Type B pancreatic cell (in vitro differentiated cells): Measurements from ENCODE around the gene GPC6. TPM values are rescaled to one million over a fixed set of nuclear protein-coding genes. Genes with fewer than 3 reads are reported as not detected.

Source experiments
- DNase-seq: peaks from one replicate; pipeline ENCODE4 v3.0.0; 2021; ENCODE audit warnings: mixed read lengths; ENCODE audit not compliant: unreplicated experiment; ENCODE audit errors: extremely low spot score
- H3K27ac Mint-ChIP-seq: 2 replicates; pipeline ENCODE4 v1.8.0; 2021; ENCODE audit warnings: mild to moderate bottlenecking, mixed read lengths
- H3K27me3 Mint-ChIP-seq: 2 replicates; pipeline ENCODE4 v1.8.0; 2021; ENCODE audit warnings: mixed read lengths
- H3K36me3 Mint-ChIP-seq: 2 replicates; pipeline ENCODE4 v1.8.0; 2021; ENCODE audit warnings: mixed read lengths
- H3K4me1 Mint-ChIP-seq: one replicate; pipeline ENCODE4 v1.8.0; 2021; ENCODE audit warnings: mixed read lengths; ENCODE audit not compliant: unreplicated experiment
- H3K4me3 Mint-ChIP-seq: 2 replicates; pipeline ENCODE4 v1.8.0; 2021; ENCODE audit warnings: mild to moderate bottlenecking, mixed read lengths
- H3K9me3 Mint-ChIP-seq: 2 replicates; pipeline ENCODE4 v1.8.0; 2021; ENCODE audit warnings: mixed read lengths
- CTCF ChIP-seq: fragments of 200-600 bp; sonication (generic); conservative IDR thresholded peaks from 2 replicates; pipeline ENCODE4 v1.5.0; 2021; ENCODE audit warnings: antibody characterized with exemption, mild to moderate bottlenecking
- total RNA-seq: library from RNA; stranded (reverse); gene quantifications from 2 replicates; pipeline ENCODE4 v1.2.1, GENCODE V29; 2021; ENCODE audit warnings: low replicate concordance

GPC6 gene
- total RNA-seq, 1 donor from 2014 or later, result 30.5 TPM

- Mint-ChIP-seq H3K9me3 (no peaks in the 10 kb centered on the region), H3K27me3 (no peaks in the 10 kb centered on the region), H3K27ac (no peak overlapping the region), H3K4me3 (no peak overlapping the region), H3K36me3 (no peaks in the 10 kb centered on the region), H3K4me1 (no peaks in the 10 kb centered on the region)
- TF ChIP-seq CTCF, result no peak
- DNase-seq, result no peak
Measured at GRCh38 chr13:93776936-93777335, 550.3 kb downstream of the GPC6 start.

GRCh38 chr13:93777504-93777903 lies 550.9 kb downstream of the GPC6 start:
- Mint-ChIP-seq H3K4me1 (no peaks in the 10 kb centered on the region), H3K27me3 (no peaks in the 10 kb centered on the region), H3K9me3 (no peaks in the 10 kb centered on the region), H3K27ac (no peak overlapping the region), H3K36me3 (no peaks in the 10 kb centered on the region), H3K4me3 (no peak overlapping the region)
- DNase-seq, result no peak
- TF ChIP-seq CTCF, result no peak

DNA sequence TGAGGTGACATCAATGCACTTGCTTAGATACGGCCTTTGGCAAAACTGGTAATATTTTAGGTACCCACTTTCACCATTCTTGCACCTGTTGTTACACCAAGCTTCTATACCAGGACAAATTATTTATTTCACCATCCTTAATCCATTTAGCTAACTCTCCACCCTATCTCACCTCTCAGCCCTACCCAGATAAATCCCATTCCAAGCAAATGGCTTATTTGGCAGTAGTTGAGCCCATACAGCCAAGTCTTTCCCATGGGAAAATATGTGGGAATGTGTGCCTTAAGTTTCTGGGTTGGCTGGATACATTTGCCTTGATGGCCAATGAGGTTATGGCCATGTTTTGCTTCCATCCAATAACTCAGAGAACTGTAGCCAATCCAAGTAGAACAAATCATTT lies 551.9 kb downstream of the GPC6 start:
- Mint-ChIP-seq H3K27ac (no peak overlapping the region), H3K4me1 (no peaks in the 10 kb centered on the region), H3K27me3 (no peaks in the 10 kb centered on the region), H3K4me3 (no peak overlapping the region), H3K36me3 (no peaks in the 10 kb centered on the region), H3K9me3 (peaks cover 1% of the 10 kb centered on the region)
- no peak for DNase-seq
- no peak for TF ChIP-seq CTCF

DNA sequence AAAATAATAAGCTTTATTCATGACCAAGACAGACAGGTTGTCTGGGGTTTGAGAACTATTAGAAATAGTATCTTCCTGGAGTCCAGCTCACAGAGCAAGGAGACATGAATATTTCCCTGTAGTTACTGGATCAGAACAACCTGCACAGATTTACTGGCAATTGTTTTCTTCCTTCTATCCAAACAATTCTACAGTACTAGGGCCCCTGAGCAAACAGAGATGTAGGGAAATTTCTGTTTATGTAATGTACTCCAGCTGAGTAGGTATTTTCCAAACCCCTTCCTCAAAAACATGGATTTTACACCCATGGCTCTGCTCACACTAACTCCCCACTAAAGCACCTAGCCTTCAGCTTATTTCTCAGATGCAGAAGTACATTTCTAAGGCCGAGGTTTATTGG lies 557.6 kb downstream of the GPC6 start:
- no peak overlapping the region for H3K4me3 Mint-ChIP-seq
- H3K27me3 Mint-ChIP-seq, result no peaks in the 10 kb centered on the region
- H3K9me3 Mint-ChIP-seq, result peaks cover 4% of the 10 kb centered on the region
- H3K4me1 Mint-ChIP-seq, result peaks cover 4% of the 10 kb centered on the region
- TF ChIP-seq CTCF, result no peak
- no peaks in the 10 kb centered on the region for H3K36me3 Mint-ChIP-seq
- DNase-seq, result no peak
- no peak overlapping the region for H3K27ac Mint-ChIP-seq

DNA sequence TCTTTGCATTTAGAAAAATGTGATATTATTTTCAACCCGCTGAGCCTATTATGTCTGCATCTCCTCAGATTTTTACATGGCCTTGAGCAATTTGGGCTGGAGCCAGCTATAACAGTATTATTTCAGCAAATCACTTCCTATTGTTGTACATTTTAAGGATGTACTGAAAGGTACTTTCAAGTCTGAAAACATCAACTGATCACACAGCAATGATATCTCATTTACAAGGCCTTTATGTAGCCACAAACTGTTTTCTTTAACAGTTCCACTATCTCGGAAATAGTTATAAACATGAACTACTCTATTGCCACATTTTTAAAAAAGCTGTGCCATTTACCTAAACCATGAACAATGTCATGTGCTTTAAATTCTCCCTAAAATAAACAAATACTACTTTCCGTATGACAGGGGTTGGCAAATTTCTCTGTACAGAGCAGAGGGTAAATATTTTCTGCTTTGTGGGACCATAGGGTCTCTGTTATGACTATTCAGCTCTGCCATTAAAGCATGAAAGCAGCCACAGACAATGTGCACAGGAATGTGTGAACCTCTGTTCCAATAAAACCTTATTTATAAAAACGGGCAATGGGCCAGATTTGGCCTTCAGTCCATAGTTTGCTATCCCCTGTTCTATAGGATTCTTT lies 560.4 kb downstream of the GPC6 start:
- Mint-ChIP-seq H3K9me3 (peaks cover 4% of the 10 kb centered on the region), H3K36me3 (no peaks in the 10 kb centered on the region), H3K4me3 (no peak overlapping the region), H3K4me1 (peaks cover 4% of the 10 kb centered on the region), H3K27me3 (no peaks in the 10 kb centered on the region), H3K27ac (no peak overlapping the region)
- TF ChIP-seq CTCF, result no peak
- DNase-seq, result no peak

DNA sequence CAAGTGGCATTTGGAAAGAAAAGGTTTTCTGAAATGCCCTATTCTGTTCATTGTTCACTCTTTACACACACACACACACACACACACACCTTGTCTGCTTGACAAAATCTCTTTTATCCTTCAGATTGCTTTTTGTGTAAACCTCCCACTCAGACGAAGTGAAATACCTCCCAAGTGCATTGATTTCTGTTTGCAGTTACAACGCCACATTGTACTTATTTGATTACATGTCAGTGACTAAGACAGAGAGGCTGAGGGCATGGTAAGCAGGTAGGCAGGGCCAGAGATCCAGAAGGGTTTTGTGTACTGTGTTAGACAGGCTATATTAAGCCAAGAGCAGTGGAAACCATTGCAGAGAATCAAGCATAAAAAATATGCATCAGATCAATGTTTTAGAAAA lies 561.8 kb downstream of the GPC6 start:
- no peak overlapping the region for H3K4me3 Mint-ChIP-seq
- no peak for TF ChIP-seq CTCF
- no peaks in the 10 kb centered on the region for H3K27me3 Mint-ChIP-seq
- H3K9me3 Mint-ChIP-seq, result peaks cover 4% of the 10 kb centered on the region
- no peak overlapping the region for H3K27ac Mint-ChIP-seq
- DNase-seq, result no peak
- H3K36me3 Mint-ChIP-seq, result no peaks in the 10 kb centered on the region
- peaks cover 4% of the 10 kb centered on the region for H3K4me1 Mint-ChIP-seq
